Spleen (tissue), 11 donors: Measurements from ENCODE around the gene PCCB. TPM values are rescaled to one million over a fixed set of nuclear protein-coding genes. Genes with fewer than 3 reads are reported as not detected.

Experiments
- DNase-seq: peaks from one replicate; pipeline ENCODE4 v3.0.0-alpha.2; 2020
- H3K27ac ChIP-seq, 8 donors: fragments of 200-600 bp; sonication (generic) in 7 of 8; 1 replicate in 4 of 8; 2 replicates in 4 of 8; pipeline versions ENCODE4 v1.5.0 to v1.8.0; 2016 to 2021; ENCODE audit warnings: inconsistent platforms in 4 of 8, mild to moderate bottlenecking in 4 of 8, moderate library complexity in 1 of 8
- H3K27me3 ChIP-seq, 7 donors: fragments of 200-600 bp; sonication (generic) in 6 of 7; replicated peaks in 1 of 7; 1 replicate in 4 of 7; 2 replicates in 3 of 7; pipeline versions ENCODE4 v1.5.0 to v1.8.0; 2016 to 2021; ENCODE audit warnings: inconsistent platforms in 3 of 7, mild to moderate bottlenecking in 1 of 7
- H3K36me3 ChIP-seq, 6 donors: fragments of 200-600 bp; sonication (generic) in 5 of 6; 1 replicate in 4 of 6; 2 replicates in 2 of 6; pipeline versions ENCODE4 v1.5.0 to v1.8.0; 2016 to 2021; ENCODE audit warnings: inconsistent platforms in 2 of 6
- H3K4me1 ChIP-seq, 6 donors: fragments of 200-600 bp; sonication (generic) in 5 of 6; 1 replicate in 3 of 6; 2 replicates in 3 of 6; pipeline versions ENCODE4 v1.5.0 to v1.8.0; 2016 to 2021; ENCODE audit warnings: inconsistent platforms in 3 of 6
- H3K4me3 ChIP-seq, 8 donors: fragments of 200-600 bp; sonication (generic) in 7 of 8; 1 replicate in 4 of 8; 2 replicates in 4 of 8; pipeline versions ENCODE4 v1.5.0 to v1.8.0; 2016 to 2021; ENCODE audit warnings: inconsistent platforms in 4 of 8, mild to moderate bottlenecking in 4 of 8, moderate library complexity in 2 of 8
- H3K9me3 ChIP-seq, 8 donors: fragments of 200-600 bp; sonication (generic) in 7 of 8; 1 replicate in 4 of 8; 2 replicates in 4 of 8; pipeline versions ENCODE4 v1.5.0 to v1.8.0; 2016 to 2021; ENCODE audit warnings: inconsistent platforms in 4 of 8
- POLR2A ChIP-seq, 3 donors: fragments of 450-650 bp; IDR thresholded peaks; one replicate each; pipeline ENCODE4 v1.5.1; 2017; ENCODE audit warnings: antibody characterized with exemption in 3 of 3, mild to moderate bottlenecking in 1 of 3
- POLR2AphosphoS5 ChIP-seq, 3 donors: sonication (generic); formaldehyde crosslinking; IDR thresholded peaks; one replicate each; pipeline ENCODE4 v1.5.1; 2017; ENCODE audit warnings: antibody characterized with exemption in 3 of 3
- WGBS, 5 donors: extraction: QIAGEN DNeasy Blood & Tissue Kit in 3 of 5; methylation state at CpG; one replicate each; pipeline versions ENCODE4 v1.1.5 to v1.1.7; 2013 to 2018; 5-methylcytosine and 5-hydroxymethylcytosine counted together
- intact Hi-C: fragments of 100-400 bp; cut with DNase I; formaldehyde crosslinking; loops from one replicate; pipeline ENCODE4 v1.15.0; 2023; ENCODE audit warnings: low total_unique reads
- polyA plus RNA-seq, 3 donors: library from polyadenylated mRNA; stranded (reverse); fragments of 200-250 nt; gene quantifications; one replicate each; pipeline ENCODE4 v1.2.1, GENCODE V29; 2013
- total RNA-seq, 7 donors: library from RNA; depleted of rRNA in 3 of 7; stranded (reverse); fragments of >200 nt in 3 of 7; fragmentation: NEBNext Ultra II Directional in 4 of 7; extraction: Animal tissue kit (Norgen Biotek cat#: 25700) in 4 of 7; gene quantifications; one replicate each; pipeline versions ENCODE4 v1.1.0 to v1.2.1, GENCODE V29; 2016 to 2021
- TF ChIP-seq, protein P1 (sequence below), 11 experiments: fragments of 200-600 bp in 7 of 11; fragments of 450-650 bp in 4 of 11; sonication (generic) in 4 of 11; IDR thresholded peaks in 8 of 11; conservative IDR thresholded peaks in 3 of 11; 1 replicate in 7 of 11; 2 replicates in 4 of 11; pipeline versions ENCODE4 v1.4.0 to v1.8.0; 2016 to 2021; ENCODE audit warnings: antibody characterized with exemption in 11 of 11, inconsistent platforms in 4 of 11, mild to moderate bottlenecking in 1 of 11
- donor health status: healthy with polysubstance abuse.
- donor health status: DM: no; HTN: no; CAD: no; lungs with moderate emphysema.
- donor health status: DM: no; HTN: no; CAD: no.
- donor health status: Bipolar disorder and iron deficiency.
- donor health status: healthy.
- donor health status: DM: no; HTN: no; CAD: no.
- donor health status: DM: yes; HTN: yes; CAD: no.

The PCCB gene
- total and polyA plus RNA-seq, 10 donors: 11.9 to 24.7 (median 19.9) TPM

DNA sequence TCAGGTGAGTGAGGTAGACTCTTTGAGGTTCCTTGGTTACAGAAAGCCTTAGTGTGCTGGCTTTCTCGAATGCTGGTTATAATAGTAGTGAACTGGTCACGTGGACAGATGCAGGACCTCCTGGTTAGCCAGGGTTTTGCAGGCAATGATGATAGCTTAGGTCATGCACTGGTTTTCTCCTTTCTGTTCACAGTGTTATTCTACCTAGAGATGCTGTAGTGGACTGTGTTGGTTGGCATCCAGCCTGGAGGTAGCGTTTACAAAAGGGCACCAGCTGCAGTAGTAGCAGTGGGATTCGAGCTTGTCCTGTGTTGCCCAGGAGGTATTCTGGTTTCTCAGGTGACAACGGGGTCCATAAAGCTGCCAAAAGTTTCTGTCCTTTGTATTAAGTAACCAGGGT is 27.0 kb downstream of the PCCB start:
- TF ChIP-seq POLR2A (IDR thresholded peaks at IDR 0.05) (no peak), POLR2AphosphoS5 (IDR thresholded peaks at IDR 0.05) (no peak)
- TF ChIP-seq, protein P1, sequence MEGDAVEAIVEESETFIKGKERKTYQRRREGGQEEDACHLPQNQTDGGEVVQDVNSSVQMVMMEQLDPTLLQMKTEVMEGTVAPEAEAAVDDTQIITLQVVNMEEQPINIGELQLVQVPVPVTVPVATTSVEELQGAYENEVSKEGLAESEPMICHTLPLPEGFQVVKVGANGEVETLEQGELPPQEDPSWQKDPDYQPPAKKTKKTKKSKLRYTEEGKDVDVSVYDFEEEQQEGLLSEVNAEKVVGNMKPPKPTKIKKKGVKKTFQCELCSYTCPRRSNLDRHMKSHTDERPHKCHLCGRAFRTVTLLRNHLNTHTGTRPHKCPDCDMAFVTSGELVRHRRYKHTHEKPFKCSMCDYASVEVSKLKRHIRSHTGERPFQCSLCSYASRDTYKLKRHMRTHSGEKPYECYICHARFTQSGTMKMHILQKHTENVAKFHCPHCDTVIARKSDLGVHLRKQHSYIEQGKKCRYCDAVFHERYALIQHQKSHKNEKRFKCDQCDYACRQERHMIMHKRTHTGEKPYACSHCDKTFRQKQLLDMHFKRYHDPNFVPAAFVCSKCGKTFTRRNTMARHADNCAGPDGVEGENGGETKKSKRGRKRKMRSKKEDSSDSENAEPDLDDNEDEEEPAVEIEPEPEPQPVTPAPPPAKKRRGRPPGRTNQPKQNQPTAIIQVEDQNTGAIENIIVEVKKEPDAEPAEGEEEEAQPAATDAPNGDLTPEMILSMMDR (IDR thresholded peaks at IDR 0.05 in 8 of 11, conservative IDR thresholded peaks at IDR 0.05 in 3 of 11): no peak
- 91 to 96% (median 93%) methylated on average over 5 of the region's 5 CpGs for WGBS, 5 donors
- Histone ChIP-seq H3K9me3 (peaks cover 0 to 35% (median 31%) of the 10 kb centered on the region in 8 donors), H3K4me3 (no peak overlapping the region), H3K27me3 (no peaks in the 10 kb centered on the region), H3K4me1 (peaks cover 0 to 8% (median under 1%) of the 10 kb centered on the region in 6 donors), H3K27ac (no peak overlapping the region), H3K36me3 (peaks cover 0 to 67% (median 15%) of the 10 kb centered on the region in 6 donors)
- DNase-seq: no peak
- intact Hi-C loops: no loop called here

DNA sequence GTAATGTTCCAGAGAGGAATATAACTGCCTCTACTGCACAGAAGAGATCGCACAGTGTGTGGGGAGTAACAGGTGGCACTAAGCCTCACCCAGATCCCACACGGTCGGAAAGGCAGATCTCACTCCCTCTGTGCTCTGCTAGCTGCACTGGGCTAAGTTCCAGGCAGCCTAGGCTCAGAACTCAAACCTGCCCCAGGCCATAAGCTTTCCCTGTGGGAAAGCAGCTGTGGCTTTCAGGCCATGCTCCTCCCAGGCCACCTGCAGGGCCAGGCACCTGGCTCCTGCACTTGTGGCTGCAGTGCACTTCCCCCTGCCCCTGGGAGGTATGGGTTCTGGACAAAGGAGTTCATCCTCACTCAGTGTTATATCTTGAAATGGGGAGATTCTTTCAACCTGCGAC is 27.5 kb downstream of the PCCB start:
- 91 to 100% (median 95%) methylated on average over 4 of the region's 4 CpGs for WGBS, 5 donors
- TF ChIP-seq POLR2A (IDR thresholded peaks at IDR 0.05) (no peak), POLR2AphosphoS5 (IDR thresholded peaks at IDR 0.05) (no peak)
- TF ChIP-seq, protein P1 (IDR thresholded peaks at IDR 0.05 in 8 of 11, conservative IDR thresholded peaks at IDR 0.05 in 3 of 11): no peak
- intact Hi-C loops: no loop called here
- Histone ChIP-seq H3K36me3 (peaks cover 0 to 67% (median 15%) of the 10 kb centered on the region in 6 donors), H3K4me3 (no peak overlapping the region), H3K27ac (no peak overlapping the region), H3K9me3 (peaks cover 0 to 35% (median 31%) of the 10 kb centered on the region in 8 donors), H3K4me1 (peaks cover 0 to 13% (median 0%) of the 10 kb centered on the region in 6 donors), H3K27me3 (no peaks in the 10 kb centered on the region)
- no peak for DNase-seq

DNA sequence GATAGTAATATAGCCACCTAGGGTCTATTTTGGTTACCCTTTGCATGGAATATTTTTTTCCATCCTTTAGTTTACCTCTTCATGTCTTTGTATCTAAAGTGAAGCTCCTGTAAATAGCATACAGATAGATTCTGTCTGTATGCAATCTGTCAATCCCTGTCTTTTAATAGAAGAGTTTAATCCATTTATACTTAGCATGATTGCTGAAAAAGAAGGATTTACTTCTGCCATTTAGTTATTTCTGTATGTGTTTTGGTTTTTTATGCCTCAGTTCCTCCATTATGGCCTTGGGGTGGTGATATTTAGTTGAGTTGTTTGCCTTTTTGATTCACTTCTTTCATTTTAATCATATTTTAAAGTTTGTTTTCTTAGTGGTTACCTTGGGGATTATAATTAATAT is 29.0 kb downstream of the PCCB start:
- Histone ChIP-seq H3K9me3 (peaks cover 0 to 35% (median 31%) of the 10 kb centered on the region in 8 donors), H3K36me3 (peaks cover 0 to 71% (median 19%) of the 10 kb centered on the region in 6 donors), H3K27me3 (no peaks in the 10 kb centered on the region), H3K27ac (no peak overlapping the region), H3K4me1 (peaks cover 0 to 14% (median 0%) of the 10 kb centered on the region in 6 donors), H3K4me3 (no peak overlapping the region)
- DNase-seq: no peak
- intact Hi-C loops: no loop called here
- TF ChIP-seq POLR2A (IDR thresholded peaks at IDR 0.05): no peak
- TF ChIP-seq POLR2AphosphoS5 (IDR thresholded peaks at IDR 0.05): no peak
- TF ChIP-seq, protein P1 (IDR thresholded peaks at IDR 0.05 in 8 of 11, conservative IDR thresholded peaks at IDR 0.05 in 3 of 11): no peak

DNA sequence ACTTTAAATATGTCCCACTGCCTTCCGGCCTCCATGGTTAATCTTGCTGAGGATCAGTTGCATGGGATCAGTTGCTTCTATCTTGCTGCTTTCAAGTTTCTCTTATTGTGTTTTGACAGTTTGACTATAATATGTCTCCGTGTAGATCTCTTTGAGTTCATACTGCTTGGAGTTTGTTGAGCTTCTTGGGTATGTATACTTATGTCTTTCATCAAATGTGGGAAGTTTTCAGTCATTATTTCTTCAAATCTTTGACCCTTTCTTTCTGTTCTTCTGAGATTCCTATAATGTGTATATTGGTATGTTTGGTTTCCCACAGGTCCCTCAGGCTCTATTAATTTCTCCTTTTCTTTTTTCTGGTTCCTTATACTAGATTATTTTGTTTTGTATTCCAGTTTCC is 30.8 kb downstream of the PCCB start:
- intact Hi-C loops: no loop called here
- no peak for DNase-seq

More for the DNA sequence above, 30.8 kb downstream of the PCCB start:
- WGBS, 5 donors: 96 to 99% (median 97%) methylated on average over 2 of the region's 2 CpGs
- Histone ChIP-seq H3K4me3 (no peak overlapping the region), H3K9me3 (peaks cover 0 to 35% (median 31%) of the 10 kb centered on the region in 8 donors), H3K36me3 (peaks cover 0 to 81% (median 29%) of the 10 kb centered on the region in 6 donors), H3K27me3 (no peaks in the 10 kb centered on the region), H3K4me1 (peaks cover 0 to 14% (median 0%) of the 10 kb centered on the region in 6 donors), H3K27ac (no peak overlapping the region)
- no peak for TF ChIP-seq POLR2A (IDR thresholded peaks at IDR 0.05)
